Smooth muscle cell (in vitro differentiated cells): ENCODE measurements around the gene ZNF649. TPM values are rescaled to one million over a fixed set of nuclear protein-coding genes. Genes with fewer than 3 reads are reported as not detected.
"Not testable (repeated sequence)": the region's sequence is repeated elsewhere in the genome, so short reads cannot be mapped to it uniquely, and the experiment has no call there.

Source experiments
- DNase-seq: peaks from one replicate; lab custom pipeline; 2025; ENCODE audit not compliant: unreplicated experiment; lab: John Stamatoyannopoulos, UW
- H2AFZ ChIP-seq: fragments of 200-600 bp; sonication (generic); 2 replicates; pipeline ENCODE4 v1.6.0; 2016; ENCODE audit warnings: antibody characterized with exemption, low read depth, mild to moderate bottlenecking
- H3F3A ChIP-seq: fragments of 200-600 bp; sonication (generic); 2 replicates; pipeline ENCODE4 v1.6.0; 2017; ENCODE audit warnings: antibody characterized with exemption, low read depth
- H3K27ac ChIP-seq: fragments of 200-600 bp; sonication (generic); 2 replicates; pipeline ENCODE4 v1.5.1; 2016; ENCODE audit warnings: low read depth, mild to moderate bottlenecking
- H3K27me3 ChIP-seq: fragments of 200-600 bp; sonication (generic); 2 replicates; pipeline ENCODE4 v1.6.1; 2016; ENCODE audit warnings: low read depth, mild to moderate bottlenecking
- H3K36me3 ChIP-seq: fragments of 200-600 bp; sonication (generic); 2 replicates; pipeline ENCODE4 v1.5.1; 2016; ENCODE audit warnings: low read depth
- H3K4me1 ChIP-seq: fragments of 200-600 bp; sonication (generic); 2 replicates; pipeline ENCODE4 v1.5.1; 2016; ENCODE audit warnings: low read depth
- H3K4me2 ChIP-seq: fragments of 200-600 bp; sonication (generic); 2 replicates; pipeline ENCODE4 v1.6.0; 2016; ENCODE audit warnings: mild to moderate bottlenecking
- H3K4me3 ChIP-seq: fragments of 200-600 bp; sonication (generic); 2 replicates; pipeline ENCODE4 v1.5.1; 2016; ENCODE audit warnings: mild to moderate bottlenecking
- H3K79me2 ChIP-seq: fragments of 200-600 bp; sonication (generic); 2 replicates; pipeline ENCODE4 v1.6.0; 2016; ENCODE audit warnings: low read depth, mild to moderate bottlenecking
- H3K9ac ChIP-seq: fragments of 200-600 bp; sonication (generic); 2 replicates; pipeline ENCODE4 v1.6.0; 2016; ENCODE audit warnings: low read depth
- H3K9me3 ChIP-seq: fragments of 200-600 bp; sonication (generic); replicated peaks from 2 replicates; pipeline ENCODE4 v1.5.1; 2016; ENCODE audit warnings: low read depth
- H4K20me1 ChIP-seq: fragments of 200-600 bp; sonication (generic); 2 replicates; pipeline ENCODE4 v1.6.0; 2016; ENCODE audit warnings: low read depth
- CTCF ChIP-seq: fragments of 200-600 bp; sonication (generic); IDR thresholded peaks from 2 replicates; pipeline ENCODE4 v1.5.1; 2017; ENCODE audit warnings: borderline replicate concordance, mild to moderate bottlenecking, antibody characterized with exemption; ENCODE audit not compliant: insufficient read depth, poor library complexity, severe bottlenecking
- WGBS: methylation state at CpG from one replicate; pipeline ENCODE4 v1.1.7; 2016; ENCODE audit warnings: low lambda C conversion rate; 5-methylcytosine and 5-hydroxymethylcytosine counted together
- polyA plus RNA-seq: library from polyadenylated mRNA; unstranded; fragments of >200 nt; fragmentation: Nextera tagmentation; extraction: Ambion mirVana; gene quantifications from 2 replicates; pipeline ENCODE4 v1.2.1, GENCODE V29; 2016
- total RNA-seq: library from RNA; depleted of rRNA; stranded (reverse); fragments of >200 nt; gene quantifications from 2 replicates; pipeline ENCODE4 v1.2.3, GENCODE V29; 2014

The ZNF649 gene
- total and polyA plus RNA-seq, 2 experiments from 2014 or later = 3.2 to 8.7 TPM

GRCh38 chr19:51919606-51920005 is 14.8 kb upstream of the ZNF649 start:
- Histone ChIP-seq H3K9me3 (peaks cover 25% of the 10 kb centered on the region), H3K36me3 (no peaks in the 10 kb centered on the region), H3K27me3 (no peaks in the 10 kb centered on the region), H3F3A (no peaks in the 10 kb centered on the region), H3K4me1 (no peaks in the 10 kb centered on the region), H3K4me2 (no peak overlapping the region), H3K9ac (no peak overlapping the region), H3K4me3 (no peak overlapping the region), H3K79me2 (no peaks in the 10 kb centered on the region), H2AFZ (no peak overlapping the region), H4K20me1 (no peaks in the 10 kb centered on the region), H3K27ac (no peak overlapping the region)
- no peak for TF ChIP-seq CTCF
- no peak for DNase-seq
- 77% methylated on average over 3 of the region's 3 CpGs for WGBS

GRCh38 chr19:51916167-51916566 is 11.3 kb upstream of the ZNF649 start:
- no peaks in the 10 kb centered on the region for H3K27me3 ChIP-seq
- no peaks in the 10 kb centered on the region for H3K79me2 ChIP-seq
- no peak for DNase-seq
- peaks cover 12% of the 10 kb centered on the region for H3K9me3 ChIP-seq
- H3K4me3 ChIP-seq = no peak overlapping the region
- no peak for TF ChIP-seq CTCF
- H3K4me2 ChIP-seq = no peak overlapping the region
- H3K9ac ChIP-seq = no peak overlapping the region
- no peak overlapping the region for H2AFZ ChIP-seq
- no peaks in the 10 kb centered on the region for H4K20me1 ChIP-seq
- 81% methylated on average over 1 of the region's 1 CpG for WGBS
- H3K4me1 ChIP-seq = no peaks in the 10 kb centered on the region
- H3F3A ChIP-seq = no peaks in the 10 kb centered on the region
- H3K36me3 ChIP-seq = no peaks in the 10 kb centered on the region
- H3K27ac ChIP-seq = no peak overlapping the region

GRCh38 chr19:51915324-51915867 is 10.6 kb upstream of the ZNF649 start:
- no peak overlapping the region for H2AFZ ChIP-seq
- no peaks in the 10 kb centered on the region for H3K4me1 ChIP-seq
- WGBS = 83% methylated on average over 5 of the region's 5 CpGs
- DNase-seq = no peak
- no peaks in the 10 kb centered on the region for H3K79me2 ChIP-seq
- H3K27ac ChIP-seq = no peak overlapping the region
- no peak for TF ChIP-seq CTCF
- peaks cover 12% of the 10 kb centered on the region for H3K9me3 ChIP-seq
- no peaks in the 10 kb centered on the region for H3F3A ChIP-seq
- no peak overlapping the region for H3K4me2 ChIP-seq
- no peak overlapping the region for H3K4me3 ChIP-seq
- no peaks in the 10 kb centered on the region for H3K27me3 ChIP-seq
- H4K20me1 ChIP-seq = no peaks in the 10 kb centered on the region
- H3K9ac ChIP-seq = no peak overlapping the region
- H3K36me3 ChIP-seq = no peaks in the 10 kb centered on the region

GRCh38 chr19:51907981-51908380 is 3.2 kb upstream of the ZNF649 start:
- 75% methylated on average over 5 of the region's 5 CpGs for WGBS

GRCh38 chr19:51906108-51906507 is 1.3 kb upstream of the ZNF649 start:
- not testable (repeated sequence) for H3K27ac ChIP-seq, H3K9ac ChIP-seq, H3K4me2 ChIP-seq, H3K9me3 ChIP-seq, DNase-seq, H3K4me3 ChIP-seq, H3K27me3 ChIP-seq, H3K4me1 ChIP-seq, H3K36me3 ChIP-seq, H3F3A ChIP-seq, H4K20me1 ChIP-seq
- H2AFZ ChIP-seq = peak overlapping the region; percentile 95
- 70% methylated on average over 9 of the region's 9 CpGs for WGBS
- H3K79me2 ChIP-seq = peaks cover 31% of the 10 kb centered on the region

More at GRCh38 chr19:51907981-51908380, 3.2 kb upstream of the ZNF649 start:
- H3K36me3 ChIP-seq, H4K20me1 ChIP-seq, H3K27ac ChIP-seq, H3K9ac ChIP-seq, H2AFZ ChIP-seq, DNase-seq, H3K4me2 ChIP-seq, H3F3A ChIP-seq, H3K27me3 ChIP-seq, H3K4me3 ChIP-seq, H3K9me3 ChIP-seq, H3K4me1 ChIP-seq: not testable (repeated sequence)
- H3K79me2 ChIP-seq = peaks cover 13% of the 10 kb centered on the region

- H3K4me1 ChIP-seq, H3K4me2 ChIP-seq, H3K9ac ChIP-seq, H3K4me3 ChIP-seq, DNase-seq, H3K9me3 ChIP-seq, H3F3A ChIP-seq, H3K27me3 ChIP-seq, H3K27ac ChIP-seq, H3K36me3 ChIP-seq, H4K20me1 ChIP-seq: not testable (repeated sequence)
- Histone ChIP-seq H3K79me2 (peaks cover 36% of the 10 kb centered on the region), H2AFZ (peak overlapping the region; percentile 95)
- WGBS = 66% methylated on average over 3 of the region's 3 CpGs
Observed at GRCh38 chr19:51905639-51906038, 822 bp upstream of the ZNF649 start.
